Loucy (cell line): ENCODE results near the gene MEGF9.

Experiments used
- H2AFZ ChIP-seq: fragments of 200-600 bp; sonication (generic); 2 replicates; pipeline ENCODE4 v1.6.0; 2016; ENCODE audit warnings: antibody characterized with exemption, mild to moderate bottlenecking, low read length, moderate library complexity
- H3F3A ChIP-seq: fragments of 200-600 bp; 2 replicates; pipeline ENCODE4 v1.6.0; 2016; ENCODE audit warnings: antibody characterized with exemption, low read depth, mild to moderate bottlenecking
- H3K27me3 ChIP-seq: fragments of 200-600 bp; sonication (generic); 2 replicates; pipeline ENCODE4 v1.6.1; 2014; ENCODE audit warnings: low read length, mild to moderate bottlenecking; ENCODE audit not compliant: insufficient read depth, poor library complexity, severe bottlenecking
- H3K36me3 ChIP-seq: fragments of 200-600 bp; sonication (generic); 2 replicates; pipeline ENCODE4 v1.6.1; 2016; ENCODE audit warnings: low read length; ENCODE audit not compliant: insufficient read depth
- H3K4me1 ChIP-seq: fragments of 200-600 bp; sonication (generic); 2 replicates; pipeline ENCODE4 v1.5.1; 2014; ENCODE audit warnings: low read length, mild to moderate bottlenecking; ENCODE audit not compliant: insufficient read depth, poor library complexity, severe bottlenecking
- H3K4me2 ChIP-seq: fragments of 200-600 bp; sonication (generic); 2 replicates; pipeline ENCODE4 v1.6.0; 2014; ENCODE audit warnings: antibody characterized with exemption, low read length, low read depth, mild to moderate bottlenecking; ENCODE audit not compliant: poor library complexity, severe bottlenecking
- H3K4me3 ChIP-seq: fragments of 200-600 bp; sonication (generic); 2 replicates; pipeline ENCODE4 v1.5.1; 2014; ENCODE audit warnings: low read length, mild to moderate bottlenecking, mixed read lengths; ENCODE audit not compliant: poor library complexity, severe bottlenecking
- H3K79me2 ChIP-seq: fragments of 200-600 bp; sonication (generic); 2 replicates; pipeline ENCODE4 v1.6.1; 2014; ENCODE audit warnings: low read length; ENCODE audit not compliant: insufficient read depth
- H3K9ac ChIP-seq: fragments of 200-600 bp; sonication (generic); 2 replicates; pipeline ENCODE4 v1.6.0; 2014; ENCODE audit warnings: mild to moderate bottlenecking, low read depth, low read length, moderate library complexity; ENCODE audit not compliant: poor library complexity, severe bottlenecking
- H3K9me2 ChIP-seq: fragments of 200-600 bp; sonication (generic); replicated peaks from 2 replicates; pipeline ENCODE4 v1.6.1; 2016; ENCODE audit warnings: low read depth, low read length, mixed read lengths
- H3K9me3 ChIP-seq: fragments of 200-600 bp; sonication (generic); 2 replicates; pipeline ENCODE4 v1.6.1; 2014; ENCODE audit warnings: mild to moderate bottlenecking, antibody characterized with exemption, low read length, low read depth; ENCODE audit not compliant: insufficient read depth
- H4K20me1 ChIP-seq: fragments of 200-600 bp; sonication (generic); 2 replicates; pipeline ENCODE4 v1.6.0; 2014; ENCODE audit warnings: antibody characterized with exemption, low read length, mild to moderate bottlenecking; ENCODE audit not compliant: insufficient read depth, poor library complexity, severe bottlenecking
- EZH2phosphoT487 ChIP-seq: fragments of 200-600 bp; IDR thresholded peaks from 2 replicates; pipeline ENCODE4 v1.6.1; 2018; ENCODE audit warnings: antibody characterized with exemption, mild to moderate bottlenecking, moderate library complexity, borderline replicate concordance
- TF ChIP-seq, protein P1 (sequence below): fragments of 200-600 bp; sonication (generic); conservative IDR thresholded peaks from 2 replicates; pipeline ENCODE4 v1.5.1; 2014; ENCODE audit warnings: mild to moderate bottlenecking, antibody characterized with exemption, low read length

The MEGF9 gene

GRCh38 chr9:120717176-120717575 is 2.9 kb upstream of the MEGF9 start:
- Histone ChIP-seq H4K20me1 (peaks cover 7% of the 10 kb centered on the region), H3K79me2 (peaks cover 20% of the 10 kb centered on the region), H3K36me3 (no peaks in the 10 kb centered on the region), H3K4me2 (no peak overlapping the region), H2AFZ (no peak overlapping the region), H3K9ac (no peak overlapping the region), H3K4me1 (peaks cover 22% of the 10 kb centered on the region), H3K4me3 (no peak overlapping the region), H3F3A (no peaks in the 10 kb centered on the region), H3K9me3 (no peaks in the 10 kb centered on the region), H3K27me3 (no peaks in the 10 kb centered on the region), H3K9me2 (no peaks in the 10 kb centered on the region)
- TF ChIP-seq, protein P1, sequence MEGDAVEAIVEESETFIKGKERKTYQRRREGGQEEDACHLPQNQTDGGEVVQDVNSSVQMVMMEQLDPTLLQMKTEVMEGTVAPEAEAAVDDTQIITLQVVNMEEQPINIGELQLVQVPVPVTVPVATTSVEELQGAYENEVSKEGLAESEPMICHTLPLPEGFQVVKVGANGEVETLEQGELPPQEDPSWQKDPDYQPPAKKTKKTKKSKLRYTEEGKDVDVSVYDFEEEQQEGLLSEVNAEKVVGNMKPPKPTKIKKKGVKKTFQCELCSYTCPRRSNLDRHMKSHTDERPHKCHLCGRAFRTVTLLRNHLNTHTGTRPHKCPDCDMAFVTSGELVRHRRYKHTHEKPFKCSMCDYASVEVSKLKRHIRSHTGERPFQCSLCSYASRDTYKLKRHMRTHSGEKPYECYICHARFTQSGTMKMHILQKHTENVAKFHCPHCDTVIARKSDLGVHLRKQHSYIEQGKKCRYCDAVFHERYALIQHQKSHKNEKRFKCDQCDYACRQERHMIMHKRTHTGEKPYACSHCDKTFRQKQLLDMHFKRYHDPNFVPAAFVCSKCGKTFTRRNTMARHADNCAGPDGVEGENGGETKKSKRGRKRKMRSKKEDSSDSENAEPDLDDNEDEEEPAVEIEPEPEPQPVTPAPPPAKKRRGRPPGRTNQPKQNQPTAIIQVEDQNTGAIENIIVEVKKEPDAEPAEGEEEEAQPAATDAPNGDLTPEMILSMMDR: no peak
- TF ChIP-seq EZH2phosphoT487: no peak

- H2AFZ ChIP-seq: no peak overlapping the region
- no peaks in the 10 kb centered on the region for H3K36me3 ChIP-seq
- no peak overlapping the region for H3K4me2 ChIP-seq
- no peaks in the 10 kb centered on the region for H3K9me3 ChIP-seq
- H3K9me2 ChIP-seq: no peaks in the 10 kb centered on the region
- no peak overlapping the region for H3K9ac ChIP-seq
- H3K4me1 ChIP-seq: peaks cover 29% of the 10 kb centered on the region
- TF ChIP-seq, protein P1: no peak
- TF ChIP-seq EZH2phosphoT487: no peak
- H3K27me3 ChIP-seq: no peaks in the 10 kb centered on the region
- no peaks in the 10 kb centered on the region for H3F3A ChIP-seq
- H4K20me1 ChIP-seq: peaks cover 7% of the 10 kb centered on the region
- H3K79me2 ChIP-seq: peaks cover 22% of the 10 kb centered on the region
- no peak overlapping the region for H3K4me3 ChIP-seq
Observed at GRCh38 chr9:120716483-120716882, 2.2 kb upstream of the MEGF9 start.

- H3K9ac ChIP-seq: peak overlapping the region; percentile 81
- H3K79me2 ChIP-seq: peaks cover 31% of the 10 kb centered on the region
- no peaks in the 10 kb centered on the region for H3F3A ChIP-seq
- H4K20me1 ChIP-seq: peaks cover 7% of the 10 kb centered on the region
- H3K4me3 ChIP-seq: peak overlapping the region; percentile 88
- no peaks in the 10 kb centered on the region for H3K9me3 ChIP-seq
- no peaks in the 10 kb centered on the region for H3K36me3 ChIP-seq
- TF ChIP-seq EZH2phosphoT487: no peak
- TF ChIP-seq, protein P1: no peak
- no peaks in the 10 kb centered on the region for H3K9me2 ChIP-seq
- H3K4me2 ChIP-seq: peak overlapping the region; percentile 74
- H2AFZ ChIP-seq: no peak overlapping the region
- peaks cover 39% of the 10 kb centered on the region for H3K4me1 ChIP-seq
- no peaks in the 10 kb centered on the region for H3K27me3 ChIP-seq
Observed at GRCh38 chr9:120715389-120715924, 1.2 kb upstream of the MEGF9 start.
